ENCODE results near the gene ISG15. TPM values are rescaled to one million over a fixed set of nuclear protein-coding genes. Genes with fewer than 3 reads are reported as not detected.

The ISG15 gene
- total and polyA plus RNA-seq, 9 of the 15 experiments (the other 6 are each of a cell fraction or from before 2014, with no cell fraction given): 0.40 to 58.3 (median 12.2) TPM

- TF ChIP-seq, protein P1, sequence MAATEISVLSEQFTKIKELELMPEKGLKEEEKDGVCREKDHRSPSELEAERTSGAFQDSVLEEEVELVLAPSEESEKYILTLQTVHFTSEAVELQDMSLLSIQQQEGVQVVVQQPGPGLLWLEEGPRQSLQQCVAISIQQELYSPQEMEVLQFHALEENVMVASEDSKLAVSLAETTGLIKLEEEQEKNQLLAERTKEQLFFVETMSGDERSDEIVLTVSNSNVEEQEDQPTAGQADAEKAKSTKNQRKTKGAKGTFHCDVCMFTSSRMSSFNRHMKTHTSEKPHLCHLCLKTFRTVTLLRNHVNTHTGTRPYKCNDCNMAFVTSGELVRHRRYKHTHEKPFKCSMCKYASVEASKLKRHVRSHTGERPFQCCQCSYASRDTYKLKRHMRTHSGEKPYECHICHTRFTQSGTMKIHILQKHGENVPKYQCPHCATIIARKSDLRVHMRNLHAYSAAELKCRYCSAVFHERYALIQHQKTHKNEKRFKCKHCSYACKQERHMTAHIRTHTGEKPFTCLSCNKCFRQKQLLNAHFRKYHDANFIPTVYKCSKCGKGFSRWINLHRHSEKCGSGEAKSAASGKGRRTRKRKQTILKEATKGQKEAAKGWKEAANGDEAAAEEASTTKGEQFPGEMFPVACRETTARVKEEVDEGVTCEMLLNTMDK (IDR thresholded peaks at IDR 0.05; ENCODE audit: borderline replicate concordance, insufficient read depth, low read depth, low read length, poor library complexity, severe bottlenecking): peak; percentile 41
- TF ChIP-seq THRB (CRISPR knock-in tag; conservative IDR thresholded peaks at IDR 0.05) (no peak), XRCC3 (IDR thresholded peaks at IDR 0.05) (no peak), HNRNPUL1 (IDR thresholded peaks at IDR 0.05; ENCODE audit: low read length) (no peak), TCF7 (IDR thresholded peaks at IDR 0.05; ENCODE audit: borderline replicate concordance) (0 out of 2 replicates have a peak, but pooled peaks have one; percentile 49), NCOA2 (IDR thresholded peaks at IDR 0.05; ENCODE audit: partially characterized antibody in 2 of 2) (no peak), RB1 (IDR thresholded peaks at IDR 0.05; ENCODE audit: low read depth) (peak; percentile 37; the same call in 1 of the 2 replicates), CTCF (IDR thresholded peaks at IDR 0.05 in 2 of 3, conservative IDR thresholded peaks at IDR 0.05 in 1 of 3; ENCODE audit: insufficient read depth in 2 of 3, low read depth in 1 of 3, low read length in 3 of 3) (peak; percentile 54 to 90 (median 77); a peak in 4 of 6 replicates), ZNF609 (CRISPR knock-in tag; IDR thresholded peaks at IDR 0.05; ENCODE audit: borderline replicate concordance) (no peak)
- TF ChIP-seq, protein P2, sequence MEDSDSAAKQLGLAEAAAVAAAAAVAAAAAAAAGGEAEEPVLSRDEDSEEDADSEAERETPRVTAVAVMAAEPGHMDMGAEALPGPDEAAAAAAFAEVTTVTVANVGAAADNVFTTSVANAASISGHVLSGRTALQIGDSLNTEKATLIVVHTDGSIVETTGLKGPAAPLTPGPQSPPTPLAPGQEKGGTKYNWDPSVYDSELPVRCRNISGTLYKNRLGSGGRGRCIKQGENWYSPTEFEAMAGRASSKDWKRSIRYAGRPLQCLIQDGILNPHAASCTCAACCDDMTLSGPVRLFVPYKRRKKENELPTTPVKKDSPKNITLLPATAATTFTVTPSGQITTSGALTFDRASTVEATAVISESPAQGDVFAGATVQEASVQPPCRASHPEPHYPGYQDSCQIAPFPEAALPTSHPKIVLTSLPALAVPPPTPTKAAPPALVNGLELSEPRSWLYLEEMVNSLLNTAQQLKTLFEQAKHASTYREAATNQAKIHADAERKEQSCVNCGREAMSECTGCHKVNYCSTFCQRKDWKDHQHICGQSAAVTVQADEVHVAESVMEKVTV (CRISPR knock-in tag; IDR thresholded peaks at IDR 0.05): peak; percentile 65
These were observed 29.4 kb upstream of the ISG15 start (continued) for GRCh38 chr1:983798-984475.
